Suppressor macrophage treated with lipopolysaccharide for 4 hours (primary cell): ENCODE measurements around the gene SRA1.

Experiments used
- DNase-seq: peaks from one replicate; pipeline ENCODE4 v3.0.0-alpha.2; 2020

Gene SRA1

GRCh38 chr5:140549237-140550144, 7.8 kb downstream of the SRA1 start:
- peak; percentile 83 for DNase-seq

- DNase-seq = no peak
Measured at GRCh38 chr5:140548791-140549190, 8.5 kb downstream of the SRA1 start.

- no peak for DNase-seq
Measured at GRCh38 chr5:140548300-140548688, 9.0 kb downstream of the SRA1 start.

GRCh38 chr5:140547508-140548299, 9.6 kb downstream of the SRA1 start, which contains the start of gene EIF4EBP3:
TSS of gene EIF4EBP3 (plus strand) at chr5:140547662. CDS start at chr5:140547738, 76 bp downstream.
- peak; percentile 96 for DNase-seq

- DNase-seq = peak; percentile 10
Measured at GRCh38 chr5:140546851-140547507, 10.3 kb downstream of the SRA1 start.

GRCh38 chr5:140545606-140546005, 11.7 kb downstream of the SRA1 start:
- DNase-seq = no peak

- DNase-seq = no peak
Measured at GRCh38 chr5:140544986-140545385, 12.3 kb downstream of the SRA1 start.

- DNase-seq = no peak
Measured at GRCh38 chr5:140542972-140543371, 14.3 kb downstream of the SRA1 start.

- DNase-seq = no peak
Measured at GRCh38 chr5:140540227-140540626, 17.0 kb downstream of the SRA1 start.

- no peak for DNase-seq
Measured at GRCh38 chr5:140524003-140524402, 33.3 kb downstream of the SRA1 start.

- DNase-seq = no peak
Measured at GRCh38 chr5:140513124-140513523, 44.1 kb downstream of the SRA1 start.

- no peak for DNase-seq
Measured at GRCh38 chr5:140509898-140510297, 47.4 kb downstream of the SRA1 start.

- DNase-seq = no peak
Measured at GRCh38 chr5:140502834-140503233, 54.4 kb downstream of the SRA1 start.
